K562 (cell line): ENCODE data around the gene EMD. TPM values are rescaled to one million over a fixed set of nuclear protein-coding genes. Genes with fewer than 3 reads are reported as not detected.

Experiments used
- JUN ChIP-seq, 2 experiments: sonication (generic) in 1 of 2; formaldehyde crosslinking in 1 of 2; IDR thresholded peaks; 2 replicates each; pipeline versions ENCODE4 v1.6.1 to v1.8.0; 2012 to 2022; ENCODE audit warnings: borderline replicate concordance in 2 of 2, mild to moderate bottlenecking in 2 of 2, improper control_type of control experiment in 1 of 2, low read depth in 1 of 2, low read length in 1 of 2, missing genetic modification reagents in 1 of 2
- MCM3 ChIP-seq: fragments of 450-650 bp; IDR thresholded peaks from 2 replicates; pipeline ENCODE4 v1.6.1; 2016
- MYC ChIP-seq, 2 experiments: fragments of 250-450 bp in 1 of 2; sonication (Bioruptor Pico) in 1 of 2; IDR thresholded peaks; 2 replicates each; pipeline versions ENCODE4 v1.5.1 to v1.6.1; 2012 to 2021; ENCODE audit warnings: low read depth in 2 of 2, borderline replicate concordance in 1 of 2, improper control_type of control experiment in 1 of 2, low read length in 1 of 2, mild to moderate bottlenecking in 1 of 2, moderate library complexity in 1 of 2
- NFXL1 ChIP-seq: fragments of 450-650 bp; formaldehyde crosslinking; IDR thresholded peaks from 2 replicates; pipeline ENCODE4 v1.4.0; 2021; ENCODE audit warnings: mild to moderate bottlenecking
- RBM14 ChIP-seq: fragments of 200-400 bp; formaldehyde crosslinking; IDR thresholded peaks from 2 replicates; pipeline ENCODE4 v1.6.1; 2018; ENCODE audit warnings: low read depth, mild to moderate bottlenecking, low read length, moderate library complexity, borderline replicate concordance; ENCODE audit not compliant: insufficient read depth
- TEAD4 ChIP-seq, 2 experiments: sonication (generic) in 1 of 2; formaldehyde crosslinking in 1 of 2; IDR thresholded peaks; 2 replicates each; pipeline versions ENCODE4 v1.6.1 to v1.8.0; 2012 to 2022; ENCODE audit warnings: borderline replicate concordance in 1 of 2, inconsistent platforms in 1 of 2, low read length in 1 of 2, mild to moderate bottlenecking in 1 of 2, missing genetic modification reagents in 1 of 2
- XRCC3 ChIP-seq: fragments of 450-650 bp; IDR thresholded peaks from 2 replicates; pipeline ENCODE4 v1.6.1; 2017; ENCODE audit warnings: mild to moderate bottlenecking, moderate library complexity
- ZHX1 ChIP-seq: fragments of 150-350 bp; conservative IDR thresholded peaks from 2 replicates; pipeline ENCODE4 v1.6.1; 2014; ENCODE audit warnings: low read length
- polyA plus RNA-seq, 8 experiments: library from polyadenylated mRNA; depleted of rRNA in 4 of 8; stranded (reverse) in 5 of 8; unstranded in 3 of 8; fragments of >200 nt; fragmentation: Nextera tagmentation in 2 of 8; fragmentation: Illumina TruSeq in 1 of 8; extraction: Ambion mirVana in 2 of 8; extraction: Trizol in 1 of 8; gene quantifications; 2 replicates each; pipeline versions ENCODE4 v1.2.1 to v1.2.3, GENCODE V29; 2011 to 2014; ENCODE audit warnings: inconsistent platforms in 1 of 8, missing spikeins in 1 of 8
- total RNA-seq, 7 experiments: library from RNA; depleted of rRNA in 6 of 7; stranded (reverse); fragments of >200 nt in 6 of 7; fragmentation: Illumina TruSeq in 2 of 7; extraction: Trizol in 2 of 7; gene quantifications; 2 replicates each; pipeline versions ENCODE4 v1.2.1 to v1.2.3, GENCODE V29; 2011 to 2021; ENCODE audit warnings: low replicate concordance in 1 of 7
- TF ChIP-seq, protein P1 (sequence below): sonication (generic); formaldehyde crosslinking; IDR thresholded peaks from 2 replicates; pipeline ENCODE4 v1.8.1; 2023; ENCODE audit warnings: missing genetic modification reagents, mild to moderate bottlenecking, borderline replicate concordance

EMD gene
- total and polyA plus RNA-seq, 9 of the 15 experiments (the other 6 are each of a cell fraction or from before 2014, with no cell fraction given), result 2.3 to 206 (median 61.9) TPM

DNA sequence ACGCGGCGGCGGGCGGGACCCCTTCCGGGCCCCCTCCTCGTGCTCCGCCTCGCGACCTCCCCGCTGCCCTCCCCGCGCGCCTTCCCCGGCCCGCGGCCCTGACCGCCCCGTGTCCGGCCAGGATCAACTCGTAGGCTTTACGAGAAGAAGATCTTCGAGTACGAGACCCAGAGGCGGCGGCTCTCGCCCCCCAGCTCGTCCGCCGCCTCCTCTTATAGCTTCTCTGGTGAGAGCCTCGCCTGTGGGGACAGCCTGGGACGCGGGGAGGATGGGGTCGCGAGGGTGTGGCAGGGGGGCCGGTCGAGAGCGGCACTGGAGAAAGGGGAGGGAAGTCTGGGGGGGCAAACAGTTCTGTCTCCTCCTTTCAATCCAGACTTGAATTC, 465 bp downstream of the EMD start (continued):
- TF ChIP-seq, protein P1, sequence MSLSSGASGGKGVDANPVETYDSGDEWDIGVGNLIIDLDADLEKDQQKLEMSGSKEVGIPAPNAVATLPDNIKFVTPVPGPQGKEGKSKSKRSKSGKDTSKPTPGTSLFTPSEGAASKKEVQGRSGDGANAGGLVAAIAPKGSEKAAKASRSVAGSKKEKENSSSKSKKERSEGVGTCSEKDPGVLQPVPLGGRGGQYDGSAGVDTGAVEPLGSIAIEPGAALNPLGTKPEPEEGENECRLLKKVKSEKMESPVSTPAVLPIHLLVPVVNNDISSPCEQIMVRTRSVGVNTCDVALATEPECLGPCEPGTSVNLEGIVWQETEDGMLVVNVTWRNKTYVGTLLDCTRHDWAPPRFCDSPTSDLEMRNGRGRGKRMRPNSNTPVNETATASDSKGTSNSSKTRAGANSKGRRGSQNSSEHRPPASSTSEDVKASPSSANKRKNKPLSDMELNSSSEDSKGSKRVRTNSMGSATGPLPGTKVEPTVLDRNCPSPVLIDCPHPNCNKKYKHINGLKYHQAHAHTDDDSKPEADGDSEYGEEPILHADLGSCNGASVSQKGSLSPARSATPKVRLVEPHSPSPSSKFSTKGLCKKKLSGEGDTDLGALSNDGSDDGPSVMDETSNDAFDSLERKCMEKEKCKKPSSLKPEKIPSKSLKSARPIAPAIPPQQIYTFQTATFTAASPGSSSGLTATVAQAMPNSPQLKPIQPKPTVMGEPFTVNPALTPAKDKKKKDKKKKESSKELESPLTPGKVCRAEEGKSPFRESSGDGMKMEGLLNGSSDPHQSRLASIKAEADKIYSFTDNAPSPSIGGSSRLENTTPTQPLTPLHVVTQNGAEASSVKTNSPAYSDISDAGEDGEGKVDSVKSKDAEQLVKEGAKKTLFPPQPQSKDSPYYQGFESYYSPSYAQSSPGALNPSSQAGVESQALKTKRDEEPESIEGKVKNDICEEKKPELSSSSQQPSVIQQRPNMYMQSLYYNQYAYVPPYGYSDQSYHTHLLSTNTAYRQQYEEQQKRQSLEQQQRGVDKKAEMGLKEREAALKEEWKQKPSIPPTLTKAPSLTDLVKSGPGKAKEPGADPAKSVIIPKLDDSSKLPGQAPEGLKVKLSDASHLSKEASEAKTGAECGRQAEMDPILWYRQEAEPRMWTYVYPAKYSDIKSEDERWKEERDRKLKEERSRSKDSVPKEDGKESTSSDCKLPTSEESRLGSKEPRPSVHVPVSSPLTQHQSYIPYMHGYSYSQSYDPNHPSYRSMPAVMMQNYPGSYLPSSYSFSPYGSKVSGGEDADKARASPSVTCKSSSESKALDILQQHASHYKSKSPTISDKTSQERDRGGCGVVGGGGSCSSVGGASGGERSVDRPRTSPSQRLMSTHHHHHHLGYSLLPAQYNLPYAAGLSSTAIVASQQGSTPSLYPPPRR (CRISPR knock-in tag), result 0 out of 2 replicates have a peak, but pooled peaks have one; percentile 29
- TF ChIP-seq TEAD4 (IDR thresholded peaks at IDR 0.05; ENCODE audit: low read length), result 0 out of 2 replicates have a peak, but pooled peaks have one; percentile 2
- no peak for TF ChIP-seq TEAD4 (CRISPR knock-in tag; IDR thresholded peaks at IDR 0.05; ENCODE audit: borderline replicate concordance)
- no peak for TF ChIP-seq ZHX1
- no peak; the same call in 1 of the 2 replicates for TF ChIP-seq MYC (IDR thresholded peaks at IDR 0.05; ENCODE audit: low read depth, low read length)
- no peak for TF ChIP-seq MYC (CRISPR knock-in tag; IDR thresholded peaks at IDR 0.05; ENCODE audit: borderline replicate concordance, low read depth)
- TF ChIP-seq RBM14, result 0 out of 2 replicates have a peak, but pooled peaks have one; percentile 63
- no peak for TF ChIP-seq NFXL1
- no peak for TF ChIP-seq XRCC3
- no peak for TF ChIP-seq MCM3
- no peak for TF ChIP-seq JUN (IDR thresholded peaks at IDR 0.05; ENCODE audit: borderline replicate concordance, low read depth, low read length)
- no peak for TF ChIP-seq JUN (CRISPR knock-in tag; IDR thresholded peaks at IDR 0.05; ENCODE audit: borderline replicate concordance)
- TF ChIP-seq, all 486 proteins: peak for 15
